Neuronal stem cell (in vitro differentiated cells): Measurements from ENCODE around the gene PGLYRP3.

Source experiments
- DNase-seq: peaks from one replicate; pipeline ENCODE4 v3.0.0-alpha.2; 2013; ENCODE audit warnings: low spot score
- H2AFZ ChIP-seq: one replicate; pipeline ENCODE4 v1.6.1; 2013; ENCODE audit warnings: mild to moderate bottlenecking, low read length, inconsistent platforms
- H2AK5ac ChIP-seq: 2 replicates; pipeline ENCODE4 v1.6.1; 2013; ENCODE audit warnings: low read depth, mild to moderate bottlenecking, inconsistent platforms, low read length, moderate library complexity, mixed read lengths
- H2BK120ac ChIP-seq: 2 replicates; pipeline ENCODE4 v1.6.1; 2013; ENCODE audit warnings: low read depth, mild to moderate bottlenecking, inconsistent platforms, low read length, moderate library complexity, mixed read lengths
- H2BK12ac ChIP-seq: one replicate; pipeline ENCODE4 v1.6.1; 2013; ENCODE audit warnings: low read length, inconsistent platforms
- H2BK15ac ChIP-seq: 2 replicates; pipeline ENCODE4 v1.6.1; 2013; ENCODE audit warnings: mild to moderate bottlenecking, low read length, inconsistent platforms, mixed read lengths
- H2BK5ac ChIP-seq: one replicate; pipeline ENCODE4 v1.6.1; 2013; ENCODE audit warnings: inconsistent platforms, mild to moderate bottlenecking, low read length, moderate library complexity
- H3K14ac ChIP-seq: one replicate; pipeline ENCODE4 v1.6.1; 2013; ENCODE audit warnings: low read length, inconsistent platforms
- H3K18ac ChIP-seq: 2 replicates; pipeline ENCODE4 v1.6.1; 2013; ENCODE audit warnings: low read length, inconsistent platforms
- H3K23ac ChIP-seq: 2 replicates; pipeline ENCODE4 v1.6.1; 2013; ENCODE audit warnings: low read depth, mild to moderate bottlenecking, mixed read lengths, low read length, inconsistent platforms; ENCODE audit not compliant: poor library complexity
- H3K27ac ChIP-seq: replicated peaks from 3 replicates; pipeline ENCODE4 v1.5.1; 2013; ENCODE audit warnings: low read length, inconsistent platforms
- H3K27me3 ChIP-seq, 3 experiments: 2 replicates each; pipeline ENCODE4 v1.6.1; 2013; ENCODE audit warnings: low read length in 3 of 3, mild to moderate bottlenecking in 2 of 3, inconsistent platforms in 1 of 3, low read depth in 1 of 3, mixed read lengths in 1 of 3, moderate library complexity in 1 of 3; ENCODE audit not compliant: control insufficient read depth in 3 of 3, insufficient read depth in 3 of 3
- H3K36me3 ChIP-seq, 2 donors: replicated peaks in 1 of 2; 2 replicates each; pipeline ENCODE4 v1.6.1; 2013; ENCODE audit warnings: low read length in 2 of 2; ENCODE audit not compliant: control insufficient read depth in 2 of 2, insufficient read depth in 2 of 2
- H3K4ac ChIP-seq: 2 replicates; pipeline ENCODE4 v1.6.1; 2013; ENCODE audit warnings: inconsistent platforms, mild to moderate bottlenecking, low read length, moderate library complexity
- H3K4me1 ChIP-seq, 2 donors: 1 replicate in 1 of 2; 2 replicates in 1 of 2; pipeline ENCODE4 v1.6.1; 2013; ENCODE audit warnings: low read length in 2 of 2, low read depth in 1 of 2; ENCODE audit not compliant: control insufficient read depth in 2 of 2, insufficient read depth in 1 of 2
- H3K4me2 ChIP-seq: one replicate; pipeline ENCODE4 v1.6.1; 2013; ENCODE audit warnings: mild to moderate bottlenecking, low read length, inconsistent platforms; ENCODE audit not compliant: insufficient read depth, poor library complexity, severe bottlenecking
- H3K4me3 ChIP-seq, 2 donors: 2 replicates each; pipeline ENCODE4 v1.5.1; 2013; ENCODE audit warnings: low read length in 2 of 2, mild to moderate bottlenecking in 2 of 2, inconsistent platforms in 1 of 2, moderate library complexity in 1 of 2
- H3K79me1 ChIP-seq: one replicate; pipeline ENCODE4 v1.6.1; 2013; ENCODE audit warnings: low read depth, mild to moderate bottlenecking, inconsistent platforms, low read length, moderate library complexity
- H3K9ac ChIP-seq: one replicate; pipeline ENCODE4 v1.6.1; 2013; ENCODE audit warnings: mild to moderate bottlenecking, low read depth, low read length, inconsistent platforms; ENCODE audit not compliant: poor library complexity
- H3K9me3 ChIP-seq, 2 donors: replicated peaks in 1 of 2; 2 replicates each; pipeline versions ENCODE3 to v1.6.1; 2013; ENCODE audit warnings: low read length in 2 of 2, mild to moderate bottlenecking in 2 of 2, inconsistent platforms in 1 of 2, low read depth in 1 of 2, mixed read lengths in 1 of 2, moderate library complexity in 1 of 2; ENCODE audit not compliant: control insufficient read depth in 2 of 2, insufficient read depth in 1 of 2
- H4K8ac ChIP-seq: one replicate; pipeline ENCODE4 v1.6.1; 2013; ENCODE audit warnings: low read depth, mild to moderate bottlenecking, inconsistent platforms, low read length, moderate library complexity
- H4K91ac ChIP-seq: one replicate; pipeline ENCODE4 v1.6.1; 2013; ENCODE audit warnings: low read length, low read depth, mild to moderate bottlenecking, inconsistent platforms; ENCODE audit not compliant: poor library complexity
- WGBS, 2 donors: extraction: QIAGEN DNeasy Blood & Tissue Kit; methylation state at CpG; one replicate each; pipeline ENCODE4 v1.1.7; 2013; ENCODE audit warnings: missing lambda C conversion rate in 2 of 2, mixed read lengths in 1 of 2; ENCODE audit not compliant: insufficient read length in 2 of 2, insufficient replicate concordance in 1 of 2; ENCODE audit errors: extremely low coverage in 2 of 2; 5-methylcytosine and 5-hydroxymethylcytosine counted together

PGLYRP3 gene

DNA sequence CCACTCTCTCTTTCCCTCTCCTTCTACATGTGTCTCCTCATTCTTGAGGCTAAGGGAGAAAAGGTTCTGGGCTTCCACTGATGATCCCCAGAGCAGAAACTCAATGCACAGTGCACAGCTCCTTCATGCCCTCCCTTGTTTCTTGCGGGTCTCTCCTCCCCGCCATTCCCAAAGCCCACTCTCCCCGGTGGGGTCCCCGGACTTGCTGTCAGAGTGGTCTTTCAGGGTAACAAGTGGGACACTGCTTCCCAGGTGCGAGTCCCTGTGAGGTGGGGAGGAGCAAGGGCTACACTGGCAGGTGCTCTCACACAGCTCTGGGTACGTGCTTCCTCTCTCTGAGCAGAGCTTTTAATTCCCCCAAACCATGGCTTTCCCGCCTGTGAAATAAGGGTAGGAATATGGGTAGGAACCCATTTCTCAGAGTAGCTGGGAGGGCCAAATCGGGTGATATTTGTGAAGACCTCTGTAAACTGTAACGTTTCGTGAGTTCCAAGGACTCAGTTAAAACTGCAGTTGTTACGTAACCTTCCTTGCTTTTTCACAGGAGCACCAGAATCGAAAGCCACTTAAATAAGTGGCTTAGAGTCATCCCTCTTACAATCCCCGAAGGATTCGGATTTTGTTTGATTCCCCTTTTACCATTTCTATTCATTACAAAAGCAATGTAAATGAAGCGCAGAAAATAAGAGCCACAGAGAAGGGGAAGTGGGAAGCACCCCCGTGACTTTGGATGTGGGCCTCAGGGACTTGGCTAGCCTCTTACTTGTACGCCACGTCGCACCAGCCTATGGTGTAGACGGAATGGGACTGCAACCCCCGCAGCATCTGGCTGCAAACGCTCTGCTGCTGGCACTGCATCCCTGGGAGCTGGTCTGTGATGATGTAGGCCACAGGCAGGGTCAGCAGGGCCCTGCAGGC, 6.2 kb downstream of the PGLYRP3 start:
- Histone ChIP-seq H3K4me2 (no peak overlapping the region), H2BK120ac (no peak overlapping the region), H4K8ac (no peak overlapping the region), H3K18ac (peak overlapping the region; percentile 84), H2BK5ac (no peak overlapping the region), H3K14ac (no peak overlapping the region), H3K4ac (no peak overlapping the region), H3K4me1 (no peaks in the 10 kb centered on the region), H3K9me3 (no peaks in the 10 kb centered on the region), H3K79me1 (no peaks in the 10 kb centered on the region), H3K27ac (no peak overlapping the region), H3K23ac (peak overlapping the region; percentile 67), H2BK12ac (no peak overlapping the region), H2AK5ac (no peak overlapping the region), H4K91ac (no peak overlapping the region), H3K27me3 (peaks cover 0 to 14% (median 0%) of the 10 kb centered on the region in 3 experiments), H3K9ac (no peak overlapping the region), H2BK15ac (no peak overlapping the region), H2AFZ (no peak overlapping the region), H3K36me3 (no peaks in the 10 kb centered on the region), H3K4me3 (no peak overlapping the region)
- DNase-seq: no peak
- no CpG with 5 or more reads among the region's 22 CpGs for WGBS, 2 donors

DNA sequence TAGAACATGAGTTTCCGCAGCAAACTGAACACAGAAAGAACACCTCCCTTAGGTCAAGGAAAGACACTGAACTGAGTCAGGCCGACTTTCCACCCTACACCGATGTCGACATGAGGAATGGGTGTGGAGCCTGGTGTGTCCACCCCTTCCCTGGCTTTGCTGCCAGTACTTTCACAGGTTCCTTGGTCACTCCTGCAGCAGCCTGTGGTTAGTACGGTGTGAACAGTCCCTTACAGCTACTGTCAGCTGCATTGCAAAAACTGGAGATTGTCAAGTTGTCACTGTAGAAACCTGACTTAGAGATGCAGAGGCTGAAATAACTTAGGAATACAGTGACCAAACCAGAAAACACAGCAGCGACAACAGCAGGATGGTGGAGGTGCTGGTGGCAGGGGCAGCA, 7.1 kb downstream of the PGLYRP3 start:
- H2AK5ac ChIP-seq: no peak overlapping the region
- no peaks in the 10 kb centered on the region for H3K4me1 ChIP-seq
- no peak overlapping the region for H3K4me3 ChIP-seq
- H3K27me3 ChIP-seq: peaks cover 0 to 14% (median 0%) of the 10 kb centered on the region in 3 experiments
- H3K4me2 ChIP-seq: no peak overlapping the region
- no peak overlapping the region for H3K9ac ChIP-seq
- H3K27ac ChIP-seq: no peak overlapping the region
- no peak overlapping the region for H3K4ac ChIP-seq
- H3K23ac ChIP-seq: no peak overlapping the region
- H3K18ac ChIP-seq: no peak overlapping the region
- H2BK120ac ChIP-seq: no peak overlapping the region
- no peak overlapping the region for H2BK12ac ChIP-seq
- no peak overlapping the region for H2BK5ac ChIP-seq
- WGBS, 2 donors: no CpG with 5 or more reads among the region's 6 CpGs
- H2BK15ac ChIP-seq: no peak overlapping the region
- H3K9me3 ChIP-seq: no peaks in the 10 kb centered on the region
- no peaks in the 10 kb centered on the region for H3K36me3 ChIP-seq
- no peaks in the 10 kb centered on the region for H3K79me1 ChIP-seq
- no peak for DNase-seq
- H4K91ac ChIP-seq: no peak overlapping the region
- H2AFZ ChIP-seq: no peak overlapping the region
- peak overlapping the region; percentile 32 for H3K14ac ChIP-seq
- H4K8ac ChIP-seq: no peak overlapping the region

DNA sequence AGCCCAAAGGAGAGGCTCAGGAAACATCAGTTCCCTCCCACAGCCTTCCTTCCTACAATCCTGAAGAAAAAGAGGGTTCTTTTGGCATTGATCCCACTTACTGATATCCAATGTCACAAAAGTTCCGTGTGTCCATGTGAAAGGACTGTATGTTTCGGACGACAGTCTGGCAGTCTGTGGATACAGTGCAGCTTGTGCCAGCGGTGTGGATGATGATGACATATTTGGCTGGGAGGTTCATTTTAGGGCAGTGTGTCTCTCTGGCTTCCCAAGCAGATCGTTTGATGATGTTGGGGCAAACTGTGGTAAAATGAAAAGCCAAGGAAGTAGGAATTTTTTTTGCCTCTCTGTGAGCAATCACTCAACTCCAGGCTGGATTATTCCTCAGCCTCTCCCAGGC, 10.4 kb downstream of the PGLYRP3 start:
- Histone ChIP-seq H3K4me3 (no peak overlapping the region), H3K36me3 (no peaks in the 10 kb centered on the region), H2BK15ac (no peak overlapping the region), H3K27me3 (peaks cover 0 to 14% (median 0%) of the 10 kb centered on the region in 3 experiments), H3K9ac (no peak overlapping the region), H3K9me3 (no peaks in the 10 kb centered on the region), H2AK5ac (no peak overlapping the region), H3K4me2 (no peak overlapping the region), H4K91ac (no peak overlapping the region), H3K14ac (no peak overlapping the region), H3K27ac (no peak overlapping the region), H3K79me1 (no peaks in the 10 kb centered on the region), H3K18ac (no peak overlapping the region), H4K8ac (no peak overlapping the region), H2AFZ (no peak overlapping the region), H3K4me1 (no peaks in the 10 kb centered on the region), H2BK5ac (no peak overlapping the region), H3K23ac (no peak overlapping the region), H2BK120ac (no peak overlapping the region), H2BK12ac (no peak overlapping the region), H3K4ac (no peak overlapping the region)
- DNase-seq: no peak
- WGBS, 2 donors: no CpG with 5 or more reads among the region's 5 CpGs

DNA sequence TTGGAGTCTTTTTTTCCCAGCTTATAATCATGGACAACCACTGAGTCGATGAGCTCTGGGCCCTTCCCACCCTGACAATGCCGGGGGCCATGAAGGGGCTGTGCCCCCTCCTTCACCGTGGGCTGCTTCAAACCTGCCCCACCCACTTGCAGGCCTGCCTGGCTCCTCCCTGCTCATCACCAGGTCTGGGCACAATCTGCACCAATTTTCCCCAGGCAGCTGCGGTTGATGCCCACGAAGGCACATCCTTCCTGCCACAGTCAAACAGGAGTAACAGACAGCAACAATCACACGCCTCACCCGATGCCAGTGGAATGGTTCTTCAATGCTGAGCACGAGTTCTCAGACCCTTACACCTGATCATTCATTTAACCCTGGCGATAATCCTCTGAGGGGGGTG, 18.9 kb downstream of the PGLYRP3 start:
- H3K14ac ChIP-seq: no peak overlapping the region
- peak overlapping the region in 1 of 2 donors; percentile 19 for H3K4me3 ChIP-seq
- no peak overlapping the region for H3K9ac ChIP-seq
- no CpG with 5 or more reads among the region's 9 CpGs for WGBS, 2 donors
- no peak overlapping the region for H3K4me2 ChIP-seq
- H2BK120ac ChIP-seq: no peak overlapping the region
- no peak overlapping the region for H3K27ac ChIP-seq
- no peaks in the 10 kb centered on the region for H3K36me3 ChIP-seq
- no peak overlapping the region for H2BK15ac ChIP-seq
- H2AK5ac ChIP-seq: no peak overlapping the region
- no peaks in the 10 kb centered on the region for H3K79me1 ChIP-seq
- H3K9me3 ChIP-seq: no peaks in the 10 kb centered on the region
- H2AFZ ChIP-seq: no peak overlapping the region
- H3K23ac ChIP-seq: no peak overlapping the region
- no peak overlapping the region for H4K8ac ChIP-seq
- H3K4me1 ChIP-seq: peaks cover 0 to 7% of the 10 kb centered on the region in 2 donors
- H3K4ac ChIP-seq: no peak overlapping the region
- no peak for DNase-seq
- no peak overlapping the region for H2BK12ac ChIP-seq
- H3K18ac ChIP-seq: peak overlapping the region; percentile 8
- H2BK5ac ChIP-seq: no peak overlapping the region
- peaks cover 0 to 22% (median 0%) of the 10 kb centered on the region in 3 experiments for H3K27me3 ChIP-seq
- H4K91ac ChIP-seq: no peak overlapping the region
